Psoas muscle (tissue), 8 donors: ENCODE results near the gene APBB2. TPM values are rescaled to one million over a fixed set of nuclear protein-coding genes. Genes with fewer than 3 reads are reported as not detected.

Source experiments
- ATAC-seq, 4 donors: fragments of 200-7000 bp; cut with Tn5 transposase; one replicate each; pipeline ENCODE4 v1.9.1; 2020; ENCODE audit warnings: moderate library complexity in 3 of 4, mild to moderate bottlenecking in 2 of 4
- DNase-seq, 2 donors: peaks; one replicate each; pipeline ENCODE4 v3.0.0-alpha.2; 2020
- H3K27ac ChIP-seq: fragments of 200-600 bp; one replicate; pipeline ENCODE4 v1.8.0; 2022
- H3K27me3 ChIP-seq, 3 donors: fragments of 200-600 bp in 1 of 3; one replicate each; pipeline versions ENCODE4 v1.6.1 to v1.8.0; 2013 to 2022; ENCODE audit warnings: low read length in 2 of 3, mild to moderate bottlenecking in 2 of 3, moderate library complexity in 1 of 3; ENCODE audit not compliant: insufficient read depth in 3 of 3
- H3K36me3 ChIP-seq, 2 donors: fragments of 200-600 bp in 1 of 2; one replicate each; pipeline versions ENCODE4 v1.6.1 to v1.8.0; 2013 to 2022; ENCODE audit warnings: low read depth in 1 of 2, mild to moderate bottlenecking in 1 of 2, moderate library complexity in 1 of 2; ENCODE audit not compliant: insufficient read depth in 1 of 2
- H3K4me1 ChIP-seq: fragments of 200-600 bp; one replicate; pipeline ENCODE4 v1.8.0; 2022
- H3K4me3 ChIP-seq: fragments of 200-600 bp; one replicate; pipeline ENCODE4 v1.8.0; 2022; ENCODE audit warnings: mild to moderate bottlenecking
- H3K9me3 ChIP-seq: fragments of 200-600 bp; one replicate; pipeline ENCODE4 v1.8.0; 2022
- WGBS, 3 donors: extraction: QIAGEN DNeasy Blood & Tissue Kit; methylation state at CpG; one replicate each; pipeline versions ENCODE4 v1.1.6 to v1.1.7; 2013; 5-methylcytosine and 5-hydroxymethylcytosine counted together
- intact Hi-C, 2 donors: fragments of 100-400 bp; cut with DNase I; formaldehyde crosslinking; loops; one replicate each; pipeline versions ENCODE4 v1.11.0 to v1.14.2; 2022
- polyA plus RNA-seq, 3 donors: library from polyadenylated mRNA; stranded (reverse); fragments of 200-250 nt; gene quantifications; one replicate each; pipeline ENCODE4 v1.2.3, GENCODE V29; 2013
- total RNA-seq, 4 donors: library from RNA; stranded (reverse); fragmentation: NEBNext Ultra II Directional in 2 of 4; extraction: Animal tissue kit (Norgen Biotek cat#: 25700) in 2 of 4; gene quantifications; one replicate each; pipeline versions ENCODE4 v1.2.1 to v1.2.4, GENCODE V29; 2021 to 2023
- TF ChIP-seq, protein P1 (sequence below): fragments of 200-600 bp; IDR thresholded peaks from one replicate; pipeline ENCODE4 v1.8.0; 2022; ENCODE audit warnings: antibody characterized with exemption
- donor health status: healthy with polysubstance abuse.
- donor health status: DM: no; HTN: no; CAD: no; lungs with moderate emphysema.
- donor health status: Bipolar disorder and iron deficiency.
- donor health status: healthy.
- donor health status: DM: yes; HTN: yes; CAD: no.
- donor health status: DM: no; HTN: no; CAD: no.
- donor health status: DM: no; HTN: no; CAD: no.
- donor health status: DM: yes; HTN: yes; CAD: no.

Gene APBB2
- total and polyA plus RNA-seq, 7 donors, result 3.1 to 37.4 (median 11.3) TPM

DNA sequence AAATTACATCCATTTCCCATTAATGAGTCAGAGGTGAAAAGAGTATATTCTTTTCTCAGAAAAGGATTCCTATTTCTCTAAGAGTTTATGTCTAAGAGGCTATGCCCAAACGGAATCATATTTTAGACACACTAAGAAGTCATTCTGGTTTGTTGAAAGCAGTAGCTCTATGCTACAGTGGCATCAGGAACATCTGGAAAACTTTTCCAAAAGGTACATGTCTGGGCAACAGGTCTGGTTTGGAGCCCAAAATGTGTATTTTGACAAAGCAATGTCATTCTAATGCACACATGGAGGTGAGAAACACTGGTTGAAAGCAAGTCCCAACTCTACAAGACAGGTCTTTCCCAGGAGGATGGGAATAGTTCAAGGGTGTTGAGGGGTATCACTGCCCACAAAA lies 56.1 kb downstream of the APBB2 start:
- Histone ChIP-seq H3K27me3 (no peaks in the 10 kb centered on the region), H3K4me3 (no peak overlapping the region), H3K36me3 (no peaks in the 10 kb centered on the region), H3K27ac (no peak overlapping the region), H3K9me3 (no peaks in the 10 kb centered on the region), H3K4me1 (peaks cover 8% of the 10 kb centered on the region)
- intact Hi-C loops, result loop anchor here in 1 of 2 donors (5.0 kb wide), 1 partner anchor 49 kb away; no protein-coding TSS in a partner anchor
- TF ChIP-seq, protein P1, sequence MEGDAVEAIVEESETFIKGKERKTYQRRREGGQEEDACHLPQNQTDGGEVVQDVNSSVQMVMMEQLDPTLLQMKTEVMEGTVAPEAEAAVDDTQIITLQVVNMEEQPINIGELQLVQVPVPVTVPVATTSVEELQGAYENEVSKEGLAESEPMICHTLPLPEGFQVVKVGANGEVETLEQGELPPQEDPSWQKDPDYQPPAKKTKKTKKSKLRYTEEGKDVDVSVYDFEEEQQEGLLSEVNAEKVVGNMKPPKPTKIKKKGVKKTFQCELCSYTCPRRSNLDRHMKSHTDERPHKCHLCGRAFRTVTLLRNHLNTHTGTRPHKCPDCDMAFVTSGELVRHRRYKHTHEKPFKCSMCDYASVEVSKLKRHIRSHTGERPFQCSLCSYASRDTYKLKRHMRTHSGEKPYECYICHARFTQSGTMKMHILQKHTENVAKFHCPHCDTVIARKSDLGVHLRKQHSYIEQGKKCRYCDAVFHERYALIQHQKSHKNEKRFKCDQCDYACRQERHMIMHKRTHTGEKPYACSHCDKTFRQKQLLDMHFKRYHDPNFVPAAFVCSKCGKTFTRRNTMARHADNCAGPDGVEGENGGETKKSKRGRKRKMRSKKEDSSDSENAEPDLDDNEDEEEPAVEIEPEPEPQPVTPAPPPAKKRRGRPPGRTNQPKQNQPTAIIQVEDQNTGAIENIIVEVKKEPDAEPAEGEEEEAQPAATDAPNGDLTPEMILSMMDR, result no peak
- DNase-seq, result no peak
- WGBS, 3 donors, result 72 to 77% (median 74%) methylated on average over 1 of the region's 1 CpG
- no peak for ATAC-seq

DNA sequence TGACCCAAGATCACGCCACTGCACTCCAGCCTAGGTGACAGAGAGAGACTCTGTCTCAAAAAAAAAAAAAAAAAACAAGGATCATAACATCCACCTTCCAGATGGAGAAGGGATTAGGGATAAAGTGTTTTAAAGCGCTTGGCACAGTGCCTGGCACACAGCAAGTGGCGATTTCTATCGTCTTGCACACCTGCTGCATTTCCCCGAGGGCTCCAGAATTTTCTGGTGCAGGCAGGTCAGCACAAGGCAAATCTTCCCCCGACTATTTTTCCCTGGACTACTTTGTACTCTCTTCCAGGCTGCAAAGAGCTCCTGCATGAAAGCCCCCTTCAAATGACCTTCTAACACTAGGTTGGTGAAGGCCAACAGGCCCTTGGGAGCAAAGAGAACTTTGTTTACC lies 57.3 kb downstream of the APBB2 start:
- Histone ChIP-seq H3K27me3 (no peaks in the 10 kb centered on the region), H3K4me3 (no peak overlapping the region), H3K4me1 (peaks cover 8% of the 10 kb centered on the region), H3K9me3 (no peaks in the 10 kb centered on the region), H3K36me3 (no peaks in the 10 kb centered on the region), H3K27ac (no peak overlapping the region)
- TF ChIP-seq, protein P1, result no peak
- DNase-seq (no peak), ATAC-seq (no peak)
- intact Hi-C loops, result loop anchor here in 1 of 2 donors (5.0 kb wide), 1 partner anchor 50 kb away; no protein-coding TSS in a partner anchor
- WGBS, 3 donors, result 36 to 42% (median 39%) methylated on average over 6 of the region's 6 CpGs

DNA sequence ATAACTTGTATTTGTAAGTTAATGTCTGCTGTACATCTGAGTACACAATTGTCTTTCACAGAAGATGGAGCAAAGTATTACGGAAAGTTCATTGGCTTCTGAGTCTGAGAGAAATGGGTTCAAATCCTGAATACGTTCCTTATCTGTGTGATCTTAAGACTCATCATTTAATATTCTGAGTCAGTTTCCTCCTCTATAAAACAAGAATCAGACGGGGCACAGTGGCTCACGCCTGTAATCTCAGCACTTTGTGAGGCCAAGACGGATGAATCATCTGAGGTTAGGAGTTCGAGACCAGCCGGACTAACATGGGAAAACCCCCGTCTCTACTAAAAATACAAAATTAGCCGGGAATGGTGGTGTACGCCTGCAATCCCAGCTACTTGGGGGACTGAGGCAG lies 57.8 kb downstream of the APBB2 start:
- H3K27me3 ChIP-seq, result no peaks in the 10 kb centered on the region
- H3K27ac ChIP-seq, result no peak overlapping the region
- no peak overlapping the region for H3K4me3 ChIP-seq
- whole genome bisulfite sequencing, 3 donors, result 75 to 80% (median 75%) methylated on average over 10 of the region's 10 CpGs
- TF ChIP-seq, protein P1, result no peak
- DNase-seq, result no peak
- no peaks in the 10 kb centered on the region for H3K9me3 ChIP-seq
- no peaks in the 10 kb centered on the region for H3K36me3 ChIP-seq
- intact Hi-C loops, result loop anchor here in 1 of 2 donors (5.0 kb wide), 1 partner anchor 51 kb away; no protein-coding TSS in a partner anchor
- no peak for ATAC-seq
- H3K4me1 ChIP-seq, result peaks cover 8% of the 10 kb centered on the region

DNA sequence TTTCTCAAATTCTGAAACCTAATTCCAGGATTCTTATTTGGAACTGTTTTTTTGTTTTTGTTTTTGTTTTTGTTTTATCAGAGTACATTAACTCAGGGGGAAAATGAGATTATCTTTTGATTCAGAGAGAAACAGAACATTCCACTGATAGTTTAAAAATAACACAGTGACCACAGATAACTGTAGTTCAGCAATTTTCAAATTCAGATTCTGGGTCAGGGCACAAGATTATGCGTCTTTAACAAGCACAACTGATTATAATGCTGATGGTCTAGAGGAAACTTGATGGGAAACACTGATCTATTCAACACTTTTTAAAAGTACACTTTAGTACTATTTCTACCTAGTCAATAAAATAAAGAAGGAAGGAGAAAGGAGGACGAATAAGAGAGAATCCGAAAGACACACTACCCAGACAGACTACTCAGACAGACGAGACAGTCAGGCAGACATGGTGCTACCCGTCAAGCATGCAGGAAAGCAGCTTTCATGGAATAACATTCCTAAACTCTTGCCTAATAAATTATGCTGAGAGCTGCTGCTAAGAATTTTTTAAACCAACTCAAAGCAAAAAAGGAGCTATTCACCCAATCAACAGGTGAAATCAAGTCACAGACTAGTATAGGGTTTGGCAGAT lies 59.0 kb downstream of the APBB2 start:
- H3K4me3 ChIP-seq, result peak overlapping the region; percentile 1
- no peaks in the 10 kb centered on the region for H3K27me3 ChIP-seq
- DNase-seq, result no peak
- H3K27ac ChIP-seq, result peak overlapping the region; percentile 13
- no peaks in the 10 kb centered on the region for H3K9me3 ChIP-seq
- intact Hi-C loops, result loop anchor here in 1 of 2 donors (5.0 kb wide), 1 partner anchor 52 kb away; no protein-coding TSS in a partner anchor
- H3K36me3 ChIP-seq, result no peaks in the 10 kb centered on the region
- TF ChIP-seq, protein P1, result no peak
- peak in 2 of 4 donors; percentile 67 for ATAC-seq
- H3K4me1 ChIP-seq, result peaks cover 6% of the 10 kb centered on the region
- WGBS, 3 donors, result 31 to 60% (median 34%) methylated on average over 5 of the region's 5 CpGs

DNA sequence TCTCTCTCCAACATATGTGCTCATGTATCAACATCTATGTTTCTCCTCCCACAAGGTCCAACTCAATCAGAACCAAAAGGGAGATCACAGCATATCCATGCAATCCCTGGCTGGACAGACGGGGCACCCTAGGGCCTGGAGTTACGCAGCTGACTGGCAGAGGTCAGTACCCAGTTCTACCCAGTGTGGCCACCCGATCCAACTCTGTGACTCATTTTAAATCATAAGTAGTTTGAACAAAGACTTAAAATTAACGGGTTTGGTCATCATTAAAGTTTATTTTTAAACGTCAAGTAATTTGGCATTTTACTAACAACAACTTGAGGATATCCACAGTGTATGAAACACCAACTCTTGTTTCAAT lies 59.5 kb downstream of the APBB2 start:
- intact Hi-C loops, result loop anchor here in 1 of 2 donors (5.0 kb wide), 1 partner anchor 53 kb away; no protein-coding TSS in a partner anchor
- ATAC-seq, result peak in 3 of 4 donors; percentile 78 to 91 (median 85)
- peaks cover 5% of the 10 kb centered on the region for H3K4me1 ChIP-seq
- H3K27ac ChIP-seq, result no peak overlapping the region
- no peaks in the 10 kb centered on the region for H3K27me3 ChIP-seq
- DNase-seq, result no peak
- WGBS, 3 donors, result 45 to 70% (median 53%) methylated on average over 5 of the region's 5 CpGs
- H3K36me3 ChIP-seq, result no peaks in the 10 kb centered on the region
- no peaks in the 10 kb centered on the region for H3K9me3 ChIP-seq
- TF ChIP-seq, protein P1, result no peak
- no peak overlapping the region for H3K4me3 ChIP-seq
